Measurements from ENCODE around the gene FNBP1L. TPM values are rescaled to one million over a fixed set of nuclear protein-coding genes. Genes with fewer than 3 reads are reported as not detected.

FNBP1L gene
- total RNA-seq, 4 donors from 2014 or later, result 9.6 to 23.1 (median 15.5) TPM

GRCh38 chr1:93443454-93443853 lies 4.5 kb upstream of the FNBP1L start:
- H3K27ac ChIP-seq (replicated peaks in 1 of 4), result no peak overlapping the region
- intact Hi-C loops (cut with DNase I), result loop anchor here (5.0 kb wide), 1 partner anchor 184 kb away; no protein-coding TSS in a partner anchor
- TF ChIP-seq EP300 (IDR thresholded peaks at IDR 0.05), result no peak
- no peak for TF ChIP-seq CTCF (IDR thresholded peaks at IDR 0.05)
- no peak for TF ChIP-seq POLR2AphosphoS5 (IDR thresholded peaks at IDR 0.05)
- no peak for TF ChIP-seq POLR2A (IDR thresholded peaks at IDR 0.05; ENCODE audit: low read depth)

GRCh38 chr1:93446837-93447451 lies 974 bp upstream of the FNBP1L start:
- H3K27ac ChIP-seq (replicated peaks in 1 of 4), result peak overlapping the region in 2 of 4 donors; percentile 48 to 80
- peaks cover 0 to 11% (median 0%) of the 10 kb centered on the region in 4 donors for H3K27me3 ChIP-seq
- whole genome bisulfite sequencing, result 51% methylated on average over 15 of the region's 16 CpGs
- no peak for TF ChIP-seq POLR2A (IDR thresholded peaks at IDR 0.05; ENCODE audit: low read depth)
- TF ChIP-seq POLR2AphosphoS5 (IDR thresholded peaks at IDR 0.05), result no peak
- TF ChIP-seq CTCF (IDR thresholded peaks at IDR 0.05), result no peak
- TF ChIP-seq EP300 (IDR thresholded peaks at IDR 0.05), result no peak
- H3K9me3 ChIP-seq, result no peaks in the 10 kb centered on the region
- DNase-seq (ENCODE audit: extremely low spot score), result no peak
- H3K4me1 ChIP-seq, result peaks cover 0 to 29% (median 27%) of the 10 kb centered on the region in 4 donors
- intact Hi-C loops (cut with DNase I), result no loop called here
- H3K4me3 ChIP-seq, result peak overlapping the region; percentile 84 to 98 (median 92)
- no peaks in the 10 kb centered on the region for H3K36me3 ChIP-seq

More at GRCh38 chr1:93443454-93443853, 4.5 kb upstream of the FNBP1L start:
- H3K36me3 ChIP-seq, result no peaks in the 10 kb centered on the region
- no peak overlapping the region for H3K4me3 ChIP-seq
- H3K27me3 ChIP-seq, result peaks cover 0 to 3% (median 0%) of the 10 kb centered on the region in 4 donors
- H3K9me3 ChIP-seq, result no peaks in the 10 kb centered on the region
- no peak for DNase-seq (ENCODE audit: extremely low spot score)
- peaks cover 0 to 17% (median 15%) of the 10 kb centered on the region in 4 donors for H3K4me1 ChIP-seq

GRCh38 chr1:93448292-93448982 lies 519 bp downstream of the FNBP1L start:
- intact Hi-C loops (cut with DNase I), result no loop called here
- Histone ChIP-seq H3K36me3 (no peaks in the 10 kb centered on the region), H3K9me3 (no peaks in the 10 kb centered on the region), H3K4me1 (peaks cover 4 to 29% (median 27%) of the 10 kb centered on the region in 4 donors), H3K27me3 (peaks cover 0 to 11% (median 0%) of the 10 kb centered on the region in 4 donors), H3K4me3 (peak overlapping the region; percentile 84 to 98 (median 92)), H3K27ac (replicated peaks in 1 of 4) (peak overlapping the region; percentile 72 to 84 (median 82))
- no peak for TF ChIP-seq POLR2AphosphoS5 (IDR thresholded peaks at IDR 0.05)
- TF ChIP-seq EP300 (IDR thresholded peaks at IDR 0.05), result no peak
- no peak for TF ChIP-seq CTCF (IDR thresholded peaks at IDR 0.05)
- no peak for TF ChIP-seq POLR2A (IDR thresholded peaks at IDR 0.05; ENCODE audit: low read depth)
- no peak for DNase-seq (ENCODE audit: extremely low spot score)
- 1% methylated on average over 33 of the region's 77 CpGs for WGBS

- H3K36me3 ChIP-seq, result no peaks in the 10 kb centered on the region
- no peaks in the 10 kb centered on the region for H3K9me3 ChIP-seq
- H3K4me3 ChIP-seq, result peak overlapping the region; percentile 84 to 98 (median 92)
- peaks cover 0 to 11% (median 0%) of the 10 kb centered on the region in 4 donors for H3K27me3 ChIP-seq
- under 1% methylated on average over 26 of the region's 27 CpGs for WGBS
- intact Hi-C loops (cut with DNase I), result no loop called here
- TF ChIP-seq POLR2AphosphoS5 (IDR thresholded peaks at IDR 0.05), result no peak
- no peak for TF ChIP-seq EP300 (IDR thresholded peaks at IDR 0.05)
- no peak for TF ChIP-seq CTCF (IDR thresholded peaks at IDR 0.05)
- no peak for TF ChIP-seq POLR2A (IDR thresholded peaks at IDR 0.05; ENCODE audit: low read depth)
- DNase-seq (ENCODE audit: extremely low spot score), result no peak
- peak overlapping the region; percentile 72 to 84 (median 82) for H3K27ac ChIP-seq (replicated peaks in 1 of 4)
- peaks cover 10 to 29% (median 27%) of the 10 kb centered on the region in 4 donors for H3K4me1 ChIP-seq
Measured at GRCh38 chr1:93448983-93449804, 1.3 kb downstream of the FNBP1L start.
